GM19238 (cell line): ENCODE data around the gene GUCA1A.
"Not testable (repeated sequence)": the region's sequence is repeated elsewhere in the genome, so short reads cannot be mapped to it uniquely, and the experiment has no call there.

Experiments
- DNase-seq: peaks from one replicate; pipeline ENCODE4 v3.0.0; 2011; ENCODE audit warnings: low spot score; ENCODE audit not compliant: insufficient read length

Gene GUCA1A

DNA sequence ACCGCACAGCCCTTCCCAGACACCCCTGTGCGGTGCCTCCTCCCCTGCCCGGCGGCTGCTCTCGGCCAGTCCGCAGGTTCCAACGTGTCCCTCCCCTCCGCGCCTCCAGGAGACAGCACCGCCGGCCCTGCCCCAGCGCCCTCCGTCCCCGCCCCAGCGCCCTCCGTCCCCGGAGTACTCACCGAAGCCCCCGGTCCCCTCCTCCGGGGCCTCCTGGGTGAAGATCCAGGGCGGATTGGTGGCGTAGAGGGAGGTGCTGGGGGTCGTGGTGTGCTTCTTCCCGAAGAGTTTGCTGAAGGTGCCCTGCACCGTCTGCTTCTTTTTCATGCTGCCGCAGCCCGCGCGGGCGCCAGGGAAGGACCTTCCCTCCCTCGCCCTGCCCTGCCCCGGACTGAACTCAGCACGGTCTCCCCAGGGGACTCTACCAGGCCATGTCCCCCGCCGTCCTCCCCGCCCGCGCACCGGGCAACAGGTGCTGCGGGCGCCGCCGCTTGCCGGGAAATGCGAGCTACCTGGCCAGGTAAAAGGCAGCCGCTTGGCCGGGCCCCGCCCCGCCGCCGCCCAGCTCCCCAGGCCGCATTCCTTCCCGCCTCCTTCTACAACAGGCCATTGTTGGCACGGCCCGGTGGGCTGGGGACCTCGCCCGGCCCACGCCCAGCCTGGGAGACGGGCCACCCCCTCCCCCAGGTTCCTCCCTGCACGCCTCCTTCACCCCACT lies 30.9 kb upstream of the GUCA1A start, which contains the start of gene C6orf132:
TSS of gene C6orf132 (minus strand) at position 503 of the 718 bp plus-strand sequence. CDS start at position 327, 176 bp downstream.
- no peak for DNase-seq

DNA sequence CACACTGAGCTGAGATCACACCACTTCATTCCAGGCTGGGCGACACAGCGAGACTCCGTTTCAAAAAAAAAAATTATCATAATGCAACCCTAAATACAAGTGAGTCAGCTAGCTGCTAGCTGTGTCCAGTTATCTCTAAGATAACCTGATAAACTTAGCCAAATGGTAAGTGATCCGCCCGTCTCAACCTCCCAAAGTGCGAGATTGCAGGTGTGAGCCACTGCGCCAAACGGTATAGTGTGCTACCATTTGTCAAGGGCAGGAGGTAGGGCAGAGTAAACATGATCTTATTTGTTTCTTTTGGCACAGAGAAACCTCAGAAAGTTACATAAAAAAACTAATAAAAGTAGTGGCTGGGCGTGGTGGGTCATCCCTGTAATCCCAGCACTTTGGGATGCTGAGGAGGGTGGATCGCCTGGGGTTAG lies 26.0 kb upstream of the GUCA1A start:
- no peak for DNase-seq

DNA sequence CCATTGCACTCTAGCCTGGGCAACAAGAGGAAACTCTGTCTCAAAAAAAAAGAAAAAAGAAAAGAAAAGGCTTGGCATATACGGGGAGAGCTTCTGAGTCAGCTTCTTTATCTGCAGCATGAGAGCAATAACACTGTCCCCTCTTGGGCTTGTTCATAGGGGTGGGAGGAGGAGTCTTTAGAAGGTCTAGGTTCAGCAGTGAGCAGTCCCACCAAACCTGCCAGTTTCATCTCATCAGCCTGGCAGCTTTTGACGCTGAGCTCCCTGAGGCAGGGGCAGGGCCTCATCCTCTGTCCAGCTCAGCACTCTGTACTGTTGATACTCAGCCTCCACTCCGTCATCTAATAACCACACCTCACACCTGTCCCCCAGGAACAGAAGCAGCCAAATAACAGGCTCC lies 25.1 kb upstream of the GUCA1A start:
- no peak for DNase-seq

DNA sequence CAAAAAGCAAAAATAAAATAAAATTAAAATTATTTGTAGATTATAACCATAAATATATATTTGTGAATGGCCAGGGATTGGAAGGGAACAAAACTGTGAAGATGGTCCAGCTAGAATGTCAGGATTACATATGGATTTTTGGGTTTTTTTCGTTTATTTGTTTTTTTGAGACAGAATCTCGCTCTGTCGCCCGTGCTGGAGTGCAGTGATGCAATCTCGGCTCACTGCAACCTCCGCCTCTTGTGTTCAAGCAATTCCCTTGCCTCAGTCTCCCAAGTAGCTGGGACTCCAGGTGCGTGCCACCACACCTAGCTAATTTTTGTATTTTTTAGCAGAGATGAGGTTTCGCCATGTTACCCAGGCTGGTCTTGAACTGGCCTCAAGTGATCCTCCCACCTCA lies 22.9 kb upstream of the GUCA1A start:
- DNase-seq, result no peak

DNA sequence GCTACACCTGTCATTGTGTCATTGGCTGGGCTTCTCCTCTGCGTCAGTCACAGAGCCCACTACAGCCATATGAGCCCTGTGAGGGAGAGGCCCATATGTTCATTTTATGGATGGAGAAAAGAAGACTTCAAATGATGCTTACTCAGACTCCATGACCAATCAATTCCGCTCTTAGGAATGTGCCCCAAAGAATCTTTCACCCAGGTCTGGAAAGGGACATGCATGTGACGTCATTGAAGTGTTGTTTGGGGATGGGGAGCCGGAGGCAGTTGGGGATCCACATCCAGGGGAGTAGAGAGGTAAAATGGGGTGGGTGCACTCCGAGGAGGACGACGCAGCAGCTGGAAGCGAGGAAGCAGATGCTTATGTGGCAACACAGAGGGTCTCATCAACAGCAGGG lies 21.1 kb upstream of the GUCA1A start:
- DNase-seq, result no peak

DNA sequence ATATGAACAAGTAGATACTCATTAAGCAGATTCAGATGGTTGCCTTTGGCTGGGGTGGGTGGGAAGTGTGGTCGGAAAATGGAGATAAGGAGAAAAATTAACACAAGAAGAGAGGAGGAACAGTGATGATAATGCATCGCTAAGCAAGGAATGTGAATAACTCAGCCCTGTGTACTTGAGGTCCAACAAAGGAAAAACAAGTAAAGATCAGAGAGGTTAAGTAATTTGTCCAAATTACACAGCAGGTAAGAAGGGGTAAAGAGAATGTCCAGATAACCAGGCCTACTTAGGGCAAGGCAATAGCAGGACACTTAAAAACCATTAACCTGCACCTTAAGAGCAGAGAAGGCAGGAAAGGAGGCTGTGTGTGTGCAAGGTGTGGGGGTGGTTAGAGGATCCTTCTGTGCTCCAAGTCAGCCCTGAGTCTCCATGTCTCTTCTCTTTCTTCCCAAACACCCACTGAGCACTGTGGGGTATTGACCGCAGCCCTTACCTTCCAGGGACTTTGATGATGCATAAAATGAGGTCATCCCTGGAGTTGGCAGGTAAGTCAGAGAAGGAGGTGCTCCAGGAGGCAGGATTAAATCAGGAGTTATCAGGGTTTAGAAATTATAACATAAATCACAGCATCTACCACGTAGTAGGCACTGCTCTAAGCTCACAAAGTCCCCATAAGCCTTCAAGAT lies 20.5 kb upstream of the GUCA1A start:
- not testable (repeated sequence) for DNase-seq

DNA sequence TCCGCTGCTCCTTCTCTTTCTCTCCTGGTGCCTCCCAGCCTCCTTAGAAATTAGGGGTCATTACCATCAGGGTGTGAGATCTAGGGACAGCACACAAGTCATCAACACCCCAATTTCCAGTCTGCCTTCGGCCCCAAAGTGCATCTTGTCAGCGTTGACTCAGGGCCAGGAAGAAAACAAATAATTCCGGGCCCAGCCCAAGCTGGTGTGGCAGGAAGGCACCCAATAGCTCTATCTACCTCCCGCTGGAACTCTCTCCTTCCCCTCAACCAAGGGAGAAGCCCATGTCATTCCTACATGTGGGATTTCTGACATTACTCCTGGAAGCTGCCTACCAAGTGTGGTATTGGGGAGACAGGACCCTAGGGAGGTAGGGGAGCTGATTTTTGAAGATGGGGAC lies 19.2 kb upstream of the GUCA1A start:
- DNase-seq, result no peak

DNA sequence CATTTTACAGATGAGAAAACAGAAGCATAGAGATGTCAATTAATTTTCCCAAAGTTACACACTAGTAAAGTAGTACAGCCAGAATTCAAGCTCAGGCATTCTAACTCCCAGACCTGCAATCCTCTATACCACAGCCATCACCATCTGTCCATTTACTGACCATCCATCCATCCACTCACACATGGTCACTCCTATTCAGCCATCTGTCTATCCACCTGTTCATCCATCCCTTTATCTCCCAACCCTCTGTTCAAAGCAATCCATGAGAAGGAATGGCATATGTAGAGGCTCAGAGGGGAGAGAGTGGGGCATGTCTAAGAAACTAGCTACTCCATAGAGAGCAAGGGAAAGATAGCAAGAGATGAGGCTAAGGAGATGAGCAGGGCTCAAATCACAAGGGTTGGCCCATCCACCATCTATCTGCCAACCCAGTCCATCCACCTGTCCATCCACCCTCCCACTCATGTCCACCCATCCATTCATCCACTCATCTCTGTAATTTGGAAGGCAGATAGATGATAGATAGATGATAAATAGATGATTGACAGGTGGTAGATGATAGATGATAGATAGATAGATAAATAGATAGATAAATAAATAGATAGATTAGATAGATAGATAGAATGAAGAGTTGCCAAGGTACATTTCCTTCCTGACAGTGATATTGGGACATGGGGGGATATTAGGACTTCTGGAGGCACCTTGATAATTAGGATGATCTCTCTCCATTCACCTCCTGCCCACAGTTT lies 18.5 kb upstream of the GUCA1A start:
- no peak for DNase-seq

DNA sequence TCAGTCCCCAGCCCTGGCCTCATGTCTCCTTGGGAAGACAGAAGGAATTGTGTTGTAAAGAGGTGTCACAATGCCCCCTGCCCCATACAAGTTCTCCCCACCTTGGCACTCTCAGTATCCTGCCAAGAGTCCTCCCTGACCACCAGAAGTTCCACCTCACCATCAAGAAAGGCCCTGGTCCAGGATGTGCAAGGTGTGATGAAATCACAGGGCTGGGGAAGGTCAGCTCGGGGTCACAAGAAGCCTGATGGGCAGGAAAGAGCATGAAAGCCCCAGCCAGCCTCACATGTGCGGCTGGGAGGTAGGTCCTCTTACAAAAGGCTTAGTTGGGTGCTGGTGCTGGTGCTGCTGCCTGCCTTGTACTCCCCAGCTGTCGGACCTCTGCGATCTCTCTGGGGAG lies 17.9 kb upstream of the GUCA1A start:
- DNase-seq, result no peak

DNA sequence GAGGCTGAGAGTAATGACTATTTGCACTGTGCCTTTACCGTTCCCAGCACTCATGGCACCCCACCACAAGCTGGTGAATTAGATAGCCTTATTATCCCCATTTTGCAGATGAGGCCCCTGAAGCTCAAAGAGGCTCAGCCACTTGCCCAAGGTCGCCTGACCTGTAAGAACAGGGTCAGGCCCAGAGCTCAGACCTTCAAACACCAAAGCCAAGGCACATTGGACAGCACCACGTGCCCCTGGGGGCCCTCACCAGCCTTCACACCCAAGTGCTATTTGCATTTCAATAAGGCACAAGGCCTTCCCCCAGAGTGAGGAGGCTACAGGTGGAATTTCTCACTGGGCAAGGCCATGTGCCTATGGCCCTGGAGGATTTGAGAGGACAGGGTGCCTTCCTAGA lies 16.5 kb upstream of the GUCA1A start:
- no peak for DNase-seq

DNA sequence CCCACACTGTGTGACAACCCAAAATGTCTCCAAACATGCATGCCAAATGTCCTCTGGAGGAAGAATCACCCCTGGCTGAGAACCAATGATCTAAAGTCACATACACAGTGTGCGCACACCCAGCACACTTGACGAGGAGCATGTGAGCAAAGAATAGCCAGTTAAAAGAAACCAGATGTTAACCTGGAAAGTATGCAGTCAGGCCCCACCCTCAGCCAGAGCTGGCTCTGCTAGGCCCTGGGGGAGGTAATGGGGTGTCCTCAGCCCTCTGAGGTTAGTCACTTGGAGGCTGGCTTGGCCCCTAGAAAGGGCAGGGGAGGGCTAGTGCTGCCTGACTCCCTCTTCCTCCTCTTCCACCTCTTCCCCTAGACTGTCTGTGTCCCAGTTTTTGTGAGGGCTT lies 15.2 kb upstream of the GUCA1A start:
- DNase-seq, result no peak

DNA sequence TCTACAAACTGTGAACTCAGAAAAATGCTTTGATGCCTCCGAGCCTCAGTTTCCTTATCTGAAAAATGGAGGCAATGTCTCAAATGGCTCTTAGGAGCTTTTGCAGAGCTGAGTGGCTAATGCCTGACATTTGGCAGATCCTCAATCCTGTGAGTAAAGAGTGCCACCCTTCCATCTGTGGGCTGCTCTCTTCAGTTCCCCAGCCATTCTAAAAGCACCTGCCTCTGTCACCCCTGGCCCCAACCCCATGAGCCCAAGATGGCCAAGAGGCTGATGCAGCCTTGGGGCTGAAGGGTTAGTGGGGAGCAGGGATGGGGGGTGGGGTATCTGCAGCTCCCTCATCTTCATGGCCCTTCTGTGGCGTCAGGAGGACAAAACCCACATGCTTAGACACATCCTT lies 14.5 kb upstream of the GUCA1A start:
- DNase-seq, result no peak

DNA sequence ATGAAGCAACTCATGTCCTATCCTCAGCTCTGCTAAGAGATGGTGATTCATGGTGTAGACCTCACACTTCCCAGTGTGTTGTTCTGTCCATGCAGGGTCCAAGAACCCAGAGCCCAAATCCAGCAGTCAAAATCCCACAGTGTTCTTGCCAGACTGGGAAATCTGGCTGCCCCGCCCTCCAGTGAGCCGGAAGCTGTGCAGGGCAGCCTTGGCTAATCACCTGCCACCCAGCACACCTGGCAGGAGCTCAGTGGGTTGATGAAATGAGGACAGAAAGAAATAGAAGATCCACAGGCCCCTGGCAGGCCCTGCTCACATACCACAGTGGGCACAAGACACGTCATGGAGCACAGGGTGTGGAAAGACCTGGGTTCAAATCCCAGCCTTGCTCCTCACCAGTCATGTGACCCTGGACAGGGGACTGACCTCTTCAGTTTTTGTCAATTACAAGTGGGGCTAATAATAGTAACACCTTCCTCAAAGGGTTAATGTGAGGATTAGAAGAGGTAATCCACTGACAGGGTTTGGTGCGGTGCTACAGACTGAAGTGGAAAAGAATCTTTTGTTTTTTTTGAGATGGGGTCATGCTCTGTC lies 13.6 kb upstream of the GUCA1A start:
- no peak for DNase-seq

DNA sequence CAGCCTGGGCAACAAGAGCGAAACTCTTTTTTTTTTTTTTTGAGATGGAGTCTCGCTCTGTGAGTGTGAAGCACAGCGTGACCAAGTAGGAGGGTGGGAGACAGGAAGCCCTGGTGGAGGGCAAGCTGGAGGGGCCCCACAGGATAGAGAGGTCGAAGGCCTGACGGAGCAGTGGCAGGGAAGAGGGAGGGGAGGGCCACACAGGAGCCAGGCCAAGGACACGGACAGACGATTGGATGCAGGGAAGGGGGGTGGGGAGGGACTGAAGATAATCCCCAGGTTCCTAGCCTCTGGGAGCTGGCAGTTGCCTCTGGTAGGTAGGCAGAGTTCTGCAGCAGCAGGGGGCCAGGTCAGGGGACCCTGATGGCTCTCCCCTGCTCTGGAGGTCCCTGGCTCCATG lies 10.8 kb upstream of the GUCA1A start:
- no peak for DNase-seq

DNA sequence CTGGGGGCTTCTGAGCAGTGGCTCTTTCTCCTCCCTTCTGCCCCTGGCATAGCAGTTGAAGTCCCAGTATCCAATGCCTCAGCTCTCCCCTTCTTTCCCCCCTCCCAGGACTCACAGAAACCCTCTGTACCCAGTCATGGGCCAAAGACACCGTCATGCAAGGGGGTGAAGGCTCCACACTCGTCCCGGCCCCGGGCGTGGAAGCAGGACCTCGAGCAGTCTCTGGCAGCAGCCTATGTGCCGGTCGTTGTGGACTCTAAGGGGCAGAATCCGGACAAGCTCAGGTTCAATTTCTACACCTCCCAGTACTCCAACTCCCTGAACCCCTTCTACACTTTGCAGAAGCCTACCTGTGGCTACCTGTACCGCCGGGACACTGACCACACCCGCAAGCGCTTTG lies 10.4 kb upstream of the GUCA1A start:
- no peak for DNase-seq

DNA sequence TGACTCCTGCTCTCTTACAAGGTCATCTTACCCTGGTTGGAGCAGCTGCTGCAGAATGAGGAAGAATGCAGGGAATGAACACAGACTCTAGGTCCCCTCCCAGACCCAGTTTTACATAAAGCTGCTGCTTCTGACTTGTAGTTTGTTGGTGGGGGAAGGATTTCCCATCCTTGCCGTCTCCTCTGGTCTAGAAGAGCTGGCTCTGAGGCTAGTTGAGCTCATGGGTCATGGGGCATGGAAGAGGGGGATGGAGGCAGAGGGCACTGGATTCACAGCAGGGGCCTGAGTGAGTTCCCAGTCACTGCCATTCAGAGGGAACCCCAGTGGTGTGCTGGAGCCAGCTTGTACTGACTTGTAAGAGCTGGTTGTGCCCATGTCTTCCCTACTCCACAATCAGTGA lies 9.2 kb upstream of the GUCA1A start:
- no peak for DNase-seq

DNA sequence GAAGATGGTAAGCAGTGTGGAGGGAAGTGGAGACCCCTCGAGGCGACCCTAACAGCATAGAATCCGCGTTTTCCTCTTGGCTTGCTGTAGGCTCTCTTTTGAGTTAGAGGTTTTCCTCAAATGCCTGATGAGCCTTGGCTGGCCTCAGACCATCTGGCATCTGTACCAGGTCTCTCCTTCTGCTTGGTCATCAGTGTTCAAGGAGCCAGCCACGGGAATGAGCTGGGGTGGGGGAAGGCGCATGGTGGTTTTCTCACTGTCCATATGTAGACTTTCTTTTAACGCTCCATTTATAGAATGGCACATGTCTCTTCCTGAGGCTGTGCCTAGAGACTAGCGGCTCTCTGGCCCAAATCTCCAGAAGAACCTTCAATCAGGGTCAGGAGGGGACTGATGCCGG lies 8.1 kb upstream of the GUCA1A start:
- DNase-seq, result no peak

DNA sequence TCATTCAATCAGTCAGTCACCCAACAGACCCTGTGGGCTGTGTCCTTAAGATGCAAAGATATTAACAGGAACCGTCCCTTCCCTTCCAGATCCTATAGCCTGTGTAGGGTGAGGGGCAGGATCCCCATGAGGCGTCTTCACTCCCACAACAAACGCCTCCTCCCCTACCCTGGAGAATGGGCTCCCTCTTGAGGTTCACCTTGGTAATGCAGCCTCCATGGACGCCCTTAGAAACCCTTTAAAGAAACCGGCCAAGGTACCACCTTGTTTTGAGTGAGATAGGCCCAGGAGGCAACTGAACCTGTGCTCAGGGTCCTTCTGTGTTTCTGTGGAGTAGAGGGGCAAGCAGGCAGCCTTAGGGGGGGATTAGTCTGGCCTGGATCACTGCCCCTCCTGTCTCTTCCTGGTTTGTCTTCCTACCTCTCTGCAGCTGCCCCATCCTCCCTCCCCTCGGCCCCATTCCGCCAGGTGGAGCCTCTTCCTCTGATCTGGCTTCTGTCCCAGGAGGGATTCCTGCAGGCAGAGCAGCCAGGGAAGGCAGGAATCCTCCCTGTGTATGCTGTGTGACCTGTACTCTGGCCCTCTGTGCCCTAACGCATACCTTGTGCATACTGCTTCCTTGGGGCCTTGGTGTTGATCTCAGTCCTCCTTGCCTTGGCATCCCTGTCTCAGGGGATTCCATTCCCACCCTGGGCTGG lies 6.6 kb upstream of the GUCA1A start:
- peak; percentile 90 for DNase-seq

DNA sequence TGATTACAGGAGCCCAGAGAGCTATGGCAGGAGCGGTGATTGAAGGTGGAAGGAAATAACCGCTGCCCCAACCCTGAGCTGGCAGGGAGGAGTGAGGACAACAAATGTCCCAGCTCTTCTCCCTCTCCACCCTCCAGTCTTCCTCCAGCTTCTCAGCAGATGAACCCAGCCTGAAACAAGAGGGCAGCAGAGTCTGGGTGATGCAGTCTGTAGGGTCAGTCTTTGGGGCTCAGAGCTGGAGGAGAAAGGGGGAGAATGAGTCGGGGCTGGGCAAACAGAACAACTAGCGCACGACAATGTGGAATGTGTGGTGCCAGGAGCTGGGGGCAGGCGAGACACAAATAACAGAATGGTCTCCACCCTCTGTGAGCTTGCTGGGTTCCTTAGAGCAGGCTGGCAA lies 4.5 kb upstream of the GUCA1A start:
- DNase-seq, result no peak

DNA sequence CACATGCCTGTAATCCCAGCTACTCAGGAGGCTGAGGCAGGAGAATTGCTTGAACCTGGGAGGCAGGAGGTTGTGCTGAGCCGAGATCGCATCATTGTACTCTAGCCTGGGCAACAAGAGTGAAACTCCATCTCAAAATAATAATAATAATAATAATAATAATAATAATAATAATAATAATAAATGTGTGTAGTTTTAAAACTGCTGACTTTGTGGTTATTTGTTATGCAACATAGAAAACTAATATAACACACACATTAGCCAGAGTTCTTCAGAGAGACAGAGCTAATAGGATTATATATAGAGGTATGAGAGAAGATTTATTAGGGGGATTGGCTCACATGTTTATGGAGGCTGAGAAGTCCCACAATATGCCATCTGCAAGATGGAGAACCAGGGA lies 3.4 kb upstream of the GUCA1A start:
- not testable (repeated sequence) for DNase-seq

DNA sequence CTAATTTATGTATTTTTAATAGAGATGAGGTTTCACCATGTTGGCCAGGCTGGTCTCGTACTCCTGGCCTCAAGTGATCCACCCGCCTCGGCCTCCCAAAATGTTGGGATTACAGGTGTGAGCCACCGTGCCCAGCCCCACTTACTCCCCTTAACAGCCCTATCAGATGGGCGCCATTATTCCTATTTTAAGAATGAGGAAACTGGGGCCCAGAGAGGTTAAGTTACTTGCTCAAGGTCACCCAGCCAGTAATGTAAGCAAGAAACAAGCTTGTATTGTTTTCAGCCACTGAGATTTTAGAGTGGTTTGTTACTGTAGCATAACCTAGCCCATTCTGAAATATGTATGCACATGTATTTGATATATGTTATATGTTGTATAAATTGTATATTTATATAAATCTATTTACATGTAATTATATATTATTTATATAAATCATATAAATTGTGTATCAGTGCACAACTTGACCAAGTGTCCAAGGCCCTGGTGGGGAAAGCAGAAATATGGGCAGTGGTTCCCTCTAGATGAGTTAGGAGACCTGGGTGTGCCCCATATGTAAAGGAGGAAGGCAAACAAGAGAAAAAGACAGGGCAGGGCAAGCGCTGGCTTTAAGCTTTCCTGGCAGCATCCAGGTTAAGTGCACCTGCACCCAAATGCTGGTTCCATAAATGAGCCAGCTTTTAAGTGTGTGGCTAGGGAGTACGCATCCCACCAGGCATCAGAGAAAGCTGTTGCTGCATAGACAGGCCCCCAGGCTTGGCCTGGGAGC lies 1.2 kb upstream of the GUCA1A start:
- no peak for DNase-seq
